ENCODE results near the gene MAP4K5. TPM values are rescaled to one million over a fixed set of nuclear protein-coding genes. Genes with fewer than 3 reads are reported as not detected.

MAP4K5 gene
- polyA plus RNA-seq, 2 of the 4 experiments (the other 2 are of a cell fraction): 18.7 to 30.8 TPM

- Histone ChIP-seq H3K4me2 (no peak overlapping the region), H3K4me1 (no peaks in the 10 kb centered on the region), H3K4me3 (no peak overlapping the region), H3K27ac (no peak overlapping the region), H3K9me3 (0 out of 3 replicates have a peak, but pooled peaks cover 2% of the 10 kb centered on the region)
- POLR2A ChIA-PET: no interaction called here
- ATAC-seq (no peak), FAIRE-seq (no peak), DNase-seq (ENCODE audit: low read depth in 1 of 2, low spot score in 1 of 2) (no peak)
- TF ChIP-seq MAX (IDR thresholded peaks at IDR 0.05) (no peak), RFX5 (IDR thresholded peaks at IDR 0.05) (no peak)
- CTCF ChIA-PET: interaction anchor here (0.7 kb wide), 1 partner anchor 154 kb away, joined by 6 read pairs; no protein-coding TSS in a partner anchor
- WGBS (ENCODE audit: missing lambda C conversion rate): 94% methylated on average over 3 of the region's 3 CpGs
Measured at GRCh38 chr14:50489851-50490250, 42.5 kb downstream of the MAP4K5 start.

- no peak overlapping the region for H3K27ac ChIP-seq
- 88% methylated on average over 1 of the region's 1 CpG for WGBS (ENCODE audit: missing lambda C conversion rate)
- CTCF ChIA-PET: interaction anchor here (0.5 to 1.3 kb wide), 4 partner anchors 26 to 212 kb away, joined by 3 to 5 read pairs (median 4); partner anchors contain the start of gene MAP4K5
- H3K4me1 ChIP-seq: no peaks in the 10 kb centered on the region
- H3K4me2 ChIP-seq: no peak overlapping the region
- FAIRE-seq (no peak), ATAC-seq (no peak), DNase-seq (ENCODE audit: low read depth in 1 of 2, low spot score in 1 of 2) (no peak)
- no peak overlapping the region for H3K4me3 ChIP-seq
- POLR2A ChIA-PET: no interaction called here
- H3K9me3 ChIP-seq: peaks cover 6% of the 10 kb centered on the region; the same call in 1 of the 3 replicates
- TF ChIP-seq ZFP36 (IDR thresholded peaks at IDR 0.05; ENCODE audit: borderline replicate concordance, partially characterized antibody): no peak
- no peak for TF ChIP-seq FOSB (CRISPR knock-in tag; IDR thresholded peaks at IDR 0.05)
- no peak for TF ChIP-seq ELK1 (IDR thresholded peaks at IDR 0.05; ENCODE audit: low read depth, low read length)
- no peak for TF ChIP-seq HMGXB4 (CRISPR knock-in tag; IDR thresholded peaks at IDR 0.05; ENCODE audit: borderline replicate concordance)
- no peak for TF ChIP-seq NPAS2 (CRISPR knock-in tag; IDR thresholded peaks at IDR 0.05; ENCODE audit: borderline replicate concordance)
- TF ChIP-seq ATOH8 (CRISPR knock-in tag; IDR thresholded peaks at IDR 0.05; ENCODE audit: low read depth): no peak
- no peak for TF ChIP-seq BHLHE40 (IDR thresholded peaks at IDR 0.05; ENCODE audit: low read depth, low read length)
- TF ChIP-seq ZSCAN20 (CRISPR knock-in tag; IDR thresholded peaks at IDR 0.05): no peak
- TF ChIP-seq MYC (IDR thresholded peaks at IDR 0.05; ENCODE audit: borderline replicate concordance, low read length): no peak
- no peak for TF ChIP-seq USF2 (IDR thresholded peaks at IDR 0.05)
- no peak for TF ChIP-seq EHMT2 (IDR thresholded peaks at IDR 0.05; ENCODE audit: low read depth)
- no peak for TF ChIP-seq GATA3 (IDR thresholded peaks at IDR 0.05; ENCODE audit: borderline replicate concordance)
- no peak for TF ChIP-seq CHD2 (IDR thresholded peaks at IDR 0.05; ENCODE audit: low read length, partially characterized antibody)
- TF ChIP-seq HOXA7 (CRISPR knock-in tag; IDR thresholded peaks at IDR 0.05): no peak
- TF ChIP-seq ESRRA (IDR thresholded peaks at IDR 0.05; ENCODE audit: borderline replicate concordance, low read length): no peak
- TF ChIP-seq ZNF302 (CRISPR knock-in tag; IDR thresholded peaks at IDR 0.05): no peak
Measured at GRCh38 chr14:50488521-50488920, 43.8 kb downstream of the MAP4K5 start.

GRCh38 chr14:50479041-50479440 lies 53.3 kb downstream of the MAP4K5 start:
- 89% methylated on average over 2 of the region's 2 CpGs for WGBS (ENCODE audit: missing lambda C conversion rate)
- ChIA-PET POLR2A (no interaction called here), CTCF (no interaction called here)
- H3K4me2 ChIP-seq: no peak overlapping the region
- no peak for ATAC-seq
- DNase-seq (ENCODE audit: low read depth in 1 of 2, low spot score in 1 of 2): no peak
- no peak for TF ChIP-seq ATOH8 (CRISPR knock-in tag; IDR thresholded peaks at IDR 0.05; ENCODE audit: low read depth)
- no peak for TF ChIP-seq EHF (CRISPR knock-in tag; IDR thresholded peaks at IDR 0.05)
- TF ChIP-seq ZNF302 (CRISPR knock-in tag; IDR thresholded peaks at IDR 0.05): no peak
- TF ChIP-seq NFE2L2 (conservative IDR thresholded peaks at IDR 0.05; ENCODE audit: low read length): no peak
- no peak for TF ChIP-seq ZFP36 (IDR thresholded peaks at IDR 0.05; ENCODE audit: borderline replicate concordance, partially characterized antibody)
- TF ChIP-seq CHD4 (IDR thresholded peaks at IDR 0.05; ENCODE audit: borderline replicate concordance): no peak
- no peak for TF ChIP-seq BHLHE40 (IDR thresholded peaks at IDR 0.05; ENCODE audit: low read depth, low read length)
- no peak for TF ChIP-seq EP300 (IDR thresholded peaks at IDR 0.05)
- TF ChIP-seq HOXB13 (CRISPR knock-in tag; IDR thresholded peaks at IDR 0.05; ENCODE audit: low read depth): no peak
- H3K4me3 ChIP-seq: no peak overlapping the region
- H3K9me3 ChIP-seq: peaks cover 57% of the 10 kb centered on the region
- H3K4me1 ChIP-seq: no peaks in the 10 kb centered on the region
- FAIRE-seq: peak; percentile 7
- H3K27ac ChIP-seq: no peak overlapping the region

Measured in A549 (cell line).